GM21423 (cell line): ENCODE measurements around the gene FAM83B.
"Not testable (repeated sequence)": the region's sequence is repeated elsewhere in the genome, so short reads cannot be mapped to it uniquely, and the experiment has no call there.

Experiments used
- ATAC-seq: cut with Tn5 transposase; IDR thresholded peaks from one replicate; pipeline ENCODE4 v1.9.1; 2021; ENCODE audit warnings: mild to moderate bottlenecking, moderate library complexity; ENCODE audit not compliant: unreplicated experiment

FAM83B gene

GRCh38 chr6:54897462-54898189 lies 51.1 kb downstream of the FAM83B start:
- ATAC-seq = no peak

- no peak for ATAC-seq
Measured at GRCh38 chr6:54898767-54899166, 52.2 kb downstream of the FAM83B start.

GRCh38 chr6:54899442-54899841 lies 52.9 kb downstream of the FAM83B start:
- no peak for ATAC-seq

GRCh38 chr6:54899986-54900385 lies 53.4 kb downstream of the FAM83B start:
- ATAC-seq = no peak

GRCh38 chr6:54900666-54901065 lies 54.1 kb downstream of the FAM83B start:
- ATAC-seq = no peak

- ATAC-seq = no peak
Measured at GRCh38 chr6:54903884-54904283, 57.3 kb downstream of the FAM83B start.

- no peak for ATAC-seq
Measured at GRCh38 chr6:54907355-54907754, 60.8 kb downstream of the FAM83B start.

GRCh38 chr6:54909184-54909583 lies 62.6 kb downstream of the FAM83B start:
- ATAC-seq = no peak

GRCh38 chr6:54910431-54910884 lies 63.9 kb downstream of the FAM83B start:
- ATAC-seq = no peak

- no peak for ATAC-seq
Measured at GRCh38 chr6:54910921-54911320, 64.3 kb downstream of the FAM83B start.

GRCh38 chr6:54913211-54913610 lies 66.6 kb downstream of the FAM83B start:
- ATAC-seq = no peak

- no peak for ATAC-seq
Measured at GRCh38 chr6:54916858-54917257, 70.3 kb downstream of the FAM83B start.

- no peak for ATAC-seq
Measured at GRCh38 chr6:54920628-54921027, 74.1 kb downstream of the FAM83B start.

- ATAC-seq = no peak
Measured at GRCh38 chr6:54921891-54922290, 75.3 kb downstream of the FAM83B start.

- ATAC-seq = no peak
Measured at GRCh38 chr6:54929245-54929909, 82.8 kb downstream of the FAM83B start.

- ATAC-seq = no peak
Measured at GRCh38 chr6:54932622-54933021, 86.1 kb downstream of the FAM83B start.

- no peak for ATAC-seq
Measured at GRCh38 chr6:54935739-54936138, 89.2 kb downstream of the FAM83B start.

GRCh38 chr6:54937371-54937770 lies 90.8 kb downstream of the FAM83B start:
- ATAC-seq = no peak

GRCh38 chr6:54957698-54958097 lies 111.1 kb downstream of the FAM83B start:
- ATAC-seq = no peak

- no peak for ATAC-seq
Measured at GRCh38 chr6:54958446-54958845, 111.9 kb downstream of the FAM83B start.

GRCh38 chr6:54959820-54960219 lies 113.2 kb downstream of the FAM83B start:
- ATAC-seq = no peak

- not testable (repeated sequence) for ATAC-seq
Measured at GRCh38 chr6:54961372-54961771, 114.8 kb downstream of the FAM83B start.
